ENCODE data around the gene KLHDC2.
"Not testable (repeated sequence)": the region's sequence is repeated elsewhere in the genome, so short reads cannot be mapped to it uniquely, and the experiment has no call there.

KLHDC2 gene

GRCh38 chr14:49767571-49768300 is at the start of gene KLHDC2:
KLHDC2 (plus strand) TSS chr14:49768153; CDS start chr14:49768469, 316 bp downstream.
- DNase-seq, result peak; percentile 22 to 91 (median 77)

GRCh38 chr14:49720744-49721143 is 47.2 kb upstream of the KLHDC2 start:
- no peak for DNase-seq

- not testable (repeated sequence) for DNase-seq
Observed at GRCh38 chr14:49721733-49722435, 46.1 kb upstream of the KLHDC2 start.

- DNase-seq, result no peak
Observed at GRCh38 chr14:49727171-49727570, 40.8 kb upstream of the KLHDC2 start.

- peak in 3 of 51 donors; percentile 4 to 7 (median 4) for DNase-seq
Observed at GRCh38 chr14:49732896-49733295, 35.1 kb upstream of the KLHDC2 start.

GRCh38 chr14:49733836-49734235 is 34.1 kb upstream of the KLHDC2 start:
- DNase-seq, result no peak

GRCh38 chr14:49735669-49736068 is 32.3 kb upstream of the KLHDC2 start:
- DNase-seq, result not testable (repeated sequence)

- no peak for DNase-seq
Observed at GRCh38 chr14:49745191-49745590, 22.8 kb upstream of the KLHDC2 start.

GRCh38 chr14:49746476-49746875 is 21.5 kb upstream of the KLHDC2 start:
- not testable (repeated sequence) for DNase-seq

- no peak for DNase-seq
Observed at GRCh38 chr14:49754570-49755097, 13.3 kb upstream of the KLHDC2 start.

GRCh38 chr14:49755378-49755777 is 12.6 kb upstream of the KLHDC2 start:
- no peak for DNase-seq

- DNase-seq, result no peak
Observed at GRCh38 chr14:49761839-49762551, 6.0 kb upstream of the KLHDC2 start.

- DNase-seq, result no peak
Observed at GRCh38 chr14:49766839-49767238, 1.1 kb upstream of the KLHDC2 start.

GRCh38 chr14:49767270-49767570 is 733 bp upstream of the KLHDC2 start:
- no peak for DNase-seq

GRCh38 chr14:49768301-49769121 is 558 bp downstream of the KLHDC2 start:
- DNase-seq, result peak in 38 of 51 donors; percentile 17 to 77 (median 42)

- DNase-seq, result peak in 2 of 51 donors; percentile 5 to 7
Observed at GRCh38 chr14:49769171-49769570, 1.2 kb downstream of the KLHDC2 start.

- peak in 2 of 51 donors; percentile 3 to 5 for DNase-seq
Observed at GRCh38 chr14:49769581-49770211, 1.7 kb downstream of the KLHDC2 start.

- DNase-seq, result no peak
Observed at GRCh38 chr14:49770212-49770817, 2.4 kb downstream of the KLHDC2 start.

- DNase-seq, result not testable (repeated sequence)
Observed at GRCh38 chr14:49771691-49772090, 3.7 kb downstream of the KLHDC2 start.

GRCh38 chr14:49774106-49774505 is 6.2 kb downstream of the KLHDC2 start:
- no peak for DNase-seq
